Measurements from ENCODE around the gene OBSCN.

The OBSCN gene

GRCh38 chr1:228168563-228169270, 39.1 kb upstream of the OBSCN start:
- DNase-seq (ENCODE audit: extremely low spot score): no peak
- ChIA-PET POLR2A (interaction anchor here (1.0 kb wide), 1 partner anchor 28 kb away, joined by 3 read pairs; no protein-coding TSS in a partner anchor), CTCF (no interaction called here)
- TF ChIP-seq TARDBP (IDR thresholded peaks at IDR 0.05) (no peak), ZNF384 (IDR thresholded peaks at IDR 0.05) (no peak), FOXM1 (IDR thresholded peaks at IDR 0.05; ENCODE audit: borderline replicate concordance) (no peak), FOXA1 (IDR thresholded peaks at IDR 0.05) (no peak), PKNOX1 (IDR thresholded peaks at IDR 0.05) (no peak), LEF1 (IDR thresholded peaks at IDR 0.05; ENCODE audit: borderline replicate concordance) (no peak), SP1 (IDR thresholded peaks at IDR 0.05) (no peak), L3MBTL2 (conservative IDR thresholded peaks at IDR 0.05) (no peak), ARNT (IDR thresholded peaks at IDR 0.05) (no peak), NFRKB (IDR thresholded peaks at IDR 0.05) (no peak), BHLHE40 (IDR thresholded peaks at IDR 0.05; ENCODE audit: borderline replicate concordance) (no peak), CTBP1 (IDR thresholded peaks at IDR 0.05; ENCODE audit: borderline replicate concordance) (no peak), ELF4 (IDR thresholded peaks at IDR 0.05) (no peak), HDGF (IDR thresholded peaks at IDR 0.05; ENCODE audit: borderline replicate concordance) (no peak), SUZ12 (IDR thresholded peaks at IDR 0.05) (no peak), FOXK2 (IDR thresholded peaks at IDR 0.05) (no peak)

- DNase-seq (ENCODE audit: extremely low spot score): no peak
- no peak for TF ChIP-seq SP1 (IDR thresholded peaks at IDR 0.05)
- no peak for TF ChIP-seq ELF4 (IDR thresholded peaks at IDR 0.05)
- CTCF ChIA-PET: no interaction called here
- POLR2A ChIA-PET: interaction anchor here (1.0 kb wide), 1 partner anchor 29 kb away, joined by 3 read pairs; no protein-coding TSS in a partner anchor
Measured at GRCh38 chr1:228169345-228169744, 38.5 kb upstream of the OBSCN start.

GRCh38 chr1:228170666-228171065, 37.2 kb upstream of the OBSCN start:
- POLR2A ChIA-PET: no interaction called here
- CTCF ChIA-PET: no interaction called here
- no peak for DNase-seq (ENCODE audit: extremely low spot score)
- TF ChIP-seq HDGF (IDR thresholded peaks at IDR 0.05; ENCODE audit: borderline replicate concordance): no peak
- no peak for TF ChIP-seq SUZ12 (IDR thresholded peaks at IDR 0.05)
- no peak for TF ChIP-seq SP1 (IDR thresholded peaks at IDR 0.05)
- no peak for TF ChIP-seq FOXM1 (IDR thresholded peaks at IDR 0.05; ENCODE audit: borderline replicate concordance)
- no peak for TF ChIP-seq LEF1 (IDR thresholded peaks at IDR 0.05; ENCODE audit: borderline replicate concordance)
- TF ChIP-seq ARNT (IDR thresholded peaks at IDR 0.05): no peak

GRCh38 chr1:228171221-228171891, 36.5 kb upstream of the OBSCN start:
- ChIA-PET CTCF (no interaction called here), POLR2A (interaction anchor here (1.2 to 1.7 kb wide), 2 partner anchors 18 to 89 kb away, joined by 3 to 5 read pairs; partner anchors contain the start of gene ARF1)
- DNase-seq (ENCODE audit: extremely low spot score): no peak
- TF ChIP-seq NFRKB (IDR thresholded peaks at IDR 0.05) (no peak), L3MBTL2 (conservative IDR thresholded peaks at IDR 0.05) (no peak), ZNF384 (IDR thresholded peaks at IDR 0.05) (no peak), FOXM1 (IDR thresholded peaks at IDR 0.05; ENCODE audit: borderline replicate concordance) (no peak), FOXK2 (IDR thresholded peaks at IDR 0.05) (no peak), SUZ12 (IDR thresholded peaks at IDR 0.05) (no peak), SP1 (IDR thresholded peaks at IDR 0.05) (no peak), ARNT (IDR thresholded peaks at IDR 0.05) (no peak), BHLHE40 (IDR thresholded peaks at IDR 0.05; ENCODE audit: borderline replicate concordance) (no peak), TARDBP (IDR thresholded peaks at IDR 0.05) (no peak), ELF4 (IDR thresholded peaks at IDR 0.05) (no peak), PKNOX1 (IDR thresholded peaks at IDR 0.05) (no peak), LEF1 (IDR thresholded peaks at IDR 0.05; ENCODE audit: borderline replicate concordance) (no peak), CTBP1 (IDR thresholded peaks at IDR 0.05; ENCODE audit: borderline replicate concordance) (no peak), HDGF (IDR thresholded peaks at IDR 0.05; ENCODE audit: borderline replicate concordance) (no peak), FOXA1 (IDR thresholded peaks at IDR 0.05) (no peak)

GRCh38 chr1:228172591-228173527, 35.0 kb upstream of the OBSCN start:
- no peak for DNase-seq (ENCODE audit: extremely low spot score)
- no peak for TF ChIP-seq ARNT (IDR thresholded peaks at IDR 0.05)
- no peak for TF ChIP-seq SP1 (IDR thresholded peaks at IDR 0.05)
- no peak for TF ChIP-seq PKNOX1 (IDR thresholded peaks at IDR 0.05)
- no peak for TF ChIP-seq LEF1 (IDR thresholded peaks at IDR 0.05; ENCODE audit: borderline replicate concordance)
- TF ChIP-seq ELF4 (IDR thresholded peaks at IDR 0.05): no peak
- TF ChIP-seq FOXM1 (IDR thresholded peaks at IDR 0.05; ENCODE audit: borderline replicate concordance): no peak
- CTCF ChIA-PET: no interaction called here
- POLR2A ChIA-PET: interaction anchor here (1.7 to 2.3 kb wide), 2 partner anchors 7 to 90 kb away, joined by 5 to 29 read pairs; partner anchors contain the start of genes ARF1 and IBA57

Data from HEK293T (cell line).